Testis (tissue), 3 donors: ENCODE results near the gene ARAP1. TPM values are rescaled to one million over a fixed set of nuclear protein-coding genes. Genes with fewer than 3 reads are reported as not detected.

Experiments used
- DNase-seq: peaks from one replicate; pipeline ENCODE4 v3.0.0-alpha.2; 2019
- H3K27ac ChIP-seq, 2 donors: fragments of 200-600 bp; sonication (generic); one replicate each; pipeline ENCODE4 v1.5.1; 2019
- H3K27me3 ChIP-seq: fragments of 200-600 bp; sonication (generic); one replicate; pipeline ENCODE4 v1.5.1; 2019
- H3K36me3 ChIP-seq: fragments of 200-600 bp; sonication (generic); one replicate; pipeline ENCODE4 v1.5.1; 2017; ENCODE audit warnings: low read depth; ENCODE audit errors: missing control alignments
- H3K4me1 ChIP-seq: fragments of 200-600 bp; sonication (generic); one replicate; pipeline ENCODE4 v1.5.1; 2019
- H3K4me3 ChIP-seq, 2 donors: fragments of 200-600 bp; sonication (generic); one replicate each; pipeline ENCODE4 v1.5.1; 2017 to 2019
- H3K9me3 ChIP-seq: fragments of 200-600 bp; sonication (generic); one replicate; pipeline ENCODE4 v1.5.1; 2017
- CTCF ChIP-seq, 3 experiments: fragments of 450-650 bp in 2 of 3; fragments of 200-600 bp in 1 of 3; sonication (generic) in 1 of 3; IDR thresholded peaks; one replicate each; pipeline ENCODE4 v1.5.1; 2016 to 2019; ENCODE audit warnings: antibody characterized with exemption in 3 of 3, mild to moderate bottlenecking in 2 of 3, moderate library complexity in 1 of 3
- POLR2A ChIP-seq: fragments of 450-650 bp; IDR thresholded peaks from one replicate; pipeline ENCODE4 v1.6.1; 2017; ENCODE audit warnings: antibody characterized with exemption, mild to moderate bottlenecking, moderate library complexity
- WGBS, 2 donors: methylation state at CpG; one replicate each; pipeline ENCODE4 v1.1.5; 2018; 5-methylcytosine and 5-hydroxymethylcytosine counted together
- intact Hi-C: fragments of 100-400 bp; cut with DNase I; formaldehyde crosslinking; loops from one replicate; pipeline ENCODE4 v1.15.1; 2023; ENCODE audit warnings: low total_unique reads
- polyA plus RNA-seq: library from polyadenylated mRNA; stranded (reverse); fragments of 350-450 nt; fragmentation: Illumina TruSeq; extraction: RNeasy Lipid Tissue Mini Kit (QIAGEN cat#74804); gene quantifications from one replicate; pipeline ENCODE4 v1.2.3, GENCODE V29; 2014; ENCODE audit warnings: low read depth, low replicate concordance; ENCODE audit not compliant: insufficient read depth
- total RNA-seq, 2 donors: library from RNA; depleted of rRNA; stranded (reverse); fragments of >200 nt; gene quantifications; one replicate each; pipeline ENCODE4 v1.2.3, GENCODE V29; 2016

ARAP1 gene
- total and polyA plus RNA-seq, 3 donors from 2014 or later = 46.9 to 88.3 (median 65.2) TPM

GRCh38 chr11:72768581-72768980, 16.4 kb upstream of the ARAP1 start:
- peaks cover 3% of the 10 kb centered on the region for H3K4me1 ChIP-seq
- H3K27me3 ChIP-seq = no peaks in the 10 kb centered on the region
- H3K27ac ChIP-seq = no peak overlapping the region
- H3K4me3 ChIP-seq = no peak overlapping the region
- no peaks in the 10 kb centered on the region for H3K36me3 ChIP-seq
- no peak for DNase-seq
- no peak for TF ChIP-seq POLR2A
- TF ChIP-seq CTCF (IDR thresholded peaks at IDR 0.05) = no peak
- H3K9me3 ChIP-seq = no peaks in the 10 kb centered on the region
- WGBS, 2 donors = 97% methylated on average over 3 of the region's 3 CpGs
- intact Hi-C loops = no loop called here

GRCh38 chr11:72767203-72768062, 15.2 kb upstream of the ARAP1 start:
- WGBS, 2 donors = 96 to 100% methylated on average over 3 to 4 of the region's 4 CpGs
- H3K9me3 ChIP-seq = no peaks in the 10 kb centered on the region

GRCh38 chr11:72766152-72766902, 14.1 kb upstream of the ARAP1 start:
- Histone ChIP-seq H3K36me3 (no peaks in the 10 kb centered on the region), H3K27ac (no peak overlapping the region), H3K4me1 (no peaks in the 10 kb centered on the region), H3K4me3 (no peak overlapping the region), H3K9me3 (no peaks in the 10 kb centered on the region), H3K27me3 (no peaks in the 10 kb centered on the region)
- no peak for TF ChIP-seq CTCF (IDR thresholded peaks at IDR 0.05)
- no peak for TF ChIP-seq POLR2A
- 88 to 90% methylated on average over 10 to 12 of the region's 12 CpGs for WGBS, 2 donors
- DNase-seq = no peak
- intact Hi-C loops = no loop called here

More at GRCh38 chr11:72767203-72768062, 15.2 kb upstream of the ARAP1 start:
- intact Hi-C loops = no loop called here
- TF ChIP-seq POLR2A (no peak), CTCF (IDR thresholded peaks at IDR 0.05) (no peak)
- no peak for DNase-seq
- no peak overlapping the region for H3K27ac ChIP-seq
- no peaks in the 10 kb centered on the region for H3K4me1 ChIP-seq
- no peaks in the 10 kb centered on the region for H3K36me3 ChIP-seq
- H3K4me3 ChIP-seq = no peak overlapping the region
- H3K27me3 ChIP-seq = no peaks in the 10 kb centered on the region

- Histone ChIP-seq H3K4me1 (no peaks in the 10 kb centered on the region), H3K36me3 (no peaks in the 10 kb centered on the region), H3K4me3 (no peak overlapping the region), H3K9me3 (no peaks in the 10 kb centered on the region), H3K27me3 (no peaks in the 10 kb centered on the region), H3K27ac (no peak overlapping the region)
- intact Hi-C loops = no loop called here
- TF ChIP-seq POLR2A = no peak
- DNase-seq = no peak
- WGBS, 2 donors = 81 to 85% methylated on average over 12 to 13 of the region's 13 CpGs
These were observed 12.3 kb upstream of the ARAP1 start for GRCh38 chr11:72764503-72764902.

- no peaks in the 10 kb centered on the region for H3K4me1 ChIP-seq
- H3K27ac ChIP-seq = no peak overlapping the region
- intact Hi-C loops = no loop called here
- H3K36me3 ChIP-seq = no peaks in the 10 kb centered on the region
- DNase-seq = no peak
- TF ChIP-seq POLR2A (no peak), CTCF (IDR thresholded peaks at IDR 0.05) (no peak)
- H3K27me3 ChIP-seq = no peaks in the 10 kb centered on the region
- 86 to 94% methylated on average over 4 of the region's 4 CpGs for WGBS, 2 donors
- H3K9me3 ChIP-seq = no peaks in the 10 kb centered on the region
- H3K4me3 ChIP-seq = no peak overlapping the region
These were observed 11.6 kb upstream of the ARAP1 start for GRCh38 chr11:72763823-72764222.
